GM19452 (cell line): Measurements from ENCODE around the gene CPNE5.

Source experiments
- ATAC-seq: cut with Tn5 transposase; IDR thresholded peaks from one replicate; pipeline ENCODE4 v1.9.1; 2021; ENCODE audit not compliant: unreplicated experiment

CPNE5 gene

DNA sequence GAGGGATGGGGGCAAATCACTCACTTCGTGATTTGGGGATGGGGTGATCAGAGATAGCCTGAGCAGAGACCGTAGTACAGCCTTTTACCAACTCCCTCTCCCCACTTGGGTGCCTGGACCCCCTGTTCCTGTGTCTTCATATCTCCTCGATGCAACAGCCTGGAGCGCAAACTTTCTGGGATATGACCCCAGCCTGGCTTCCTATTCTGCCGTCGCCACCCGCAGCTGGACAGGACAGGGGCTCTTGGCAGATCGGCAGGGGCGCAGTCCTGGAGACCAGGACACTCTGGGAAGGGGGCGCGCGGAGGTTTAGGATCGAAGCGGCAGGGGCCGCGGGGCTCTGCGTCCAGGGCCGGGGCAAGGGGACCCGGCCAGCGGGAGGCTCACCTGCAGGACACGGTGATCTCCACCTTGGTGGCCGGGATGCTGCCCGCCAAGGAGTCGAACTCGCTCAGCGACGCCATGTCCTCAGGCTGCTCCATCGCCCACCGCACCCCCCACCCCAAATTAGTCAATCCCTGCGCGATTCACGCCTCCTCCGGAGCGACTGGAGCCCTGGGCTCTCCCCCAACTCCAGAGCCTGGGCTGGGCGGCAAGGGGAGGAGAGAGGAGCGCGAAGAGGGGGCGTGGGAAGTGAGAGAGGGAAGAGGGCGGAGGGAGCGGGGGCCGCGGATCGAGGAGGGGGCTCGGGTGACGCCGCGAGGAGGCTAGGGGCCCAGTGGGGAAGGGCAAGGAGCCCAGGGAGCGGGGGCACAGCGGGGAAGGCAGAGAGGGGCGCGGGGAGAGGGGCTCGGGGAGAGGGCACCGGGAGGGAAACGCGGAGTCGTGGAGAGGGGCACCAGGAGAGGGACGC lies at the start of gene CPNE5:
CPNE5 (minus strand) TSS at position 549 of the 853 bp plus-strand sequence; CDS start at position 482, 67 bp downstream.
- ATAC-seq: no peak

DNA sequence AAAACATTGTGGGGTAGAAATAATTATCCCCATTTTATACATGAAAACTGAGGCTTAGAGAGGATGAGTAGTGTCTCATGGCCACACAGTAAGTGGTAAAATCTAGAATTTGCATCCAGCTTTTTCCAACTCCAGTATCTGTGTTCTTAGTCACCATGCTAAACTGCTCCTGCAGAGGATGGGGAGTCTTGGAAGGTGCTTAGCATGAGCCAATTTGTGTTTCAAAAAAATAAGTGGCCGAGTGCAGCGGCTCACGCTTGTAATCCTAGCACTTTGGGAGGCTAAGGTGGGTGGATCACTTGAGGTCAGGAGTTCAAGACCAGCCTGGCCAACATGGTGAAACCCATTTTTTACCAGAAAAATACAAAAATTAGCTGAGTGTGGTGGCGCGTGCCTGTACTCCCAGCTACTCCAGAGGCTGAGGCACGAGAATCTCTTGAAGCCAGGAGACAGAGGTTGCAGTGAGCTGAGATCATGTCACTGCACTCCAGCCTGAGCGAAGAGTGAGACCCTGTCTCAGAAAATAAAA lies 48.9 kb upstream of the CPNE5 start:
- no peak for ATAC-seq

DNA sequence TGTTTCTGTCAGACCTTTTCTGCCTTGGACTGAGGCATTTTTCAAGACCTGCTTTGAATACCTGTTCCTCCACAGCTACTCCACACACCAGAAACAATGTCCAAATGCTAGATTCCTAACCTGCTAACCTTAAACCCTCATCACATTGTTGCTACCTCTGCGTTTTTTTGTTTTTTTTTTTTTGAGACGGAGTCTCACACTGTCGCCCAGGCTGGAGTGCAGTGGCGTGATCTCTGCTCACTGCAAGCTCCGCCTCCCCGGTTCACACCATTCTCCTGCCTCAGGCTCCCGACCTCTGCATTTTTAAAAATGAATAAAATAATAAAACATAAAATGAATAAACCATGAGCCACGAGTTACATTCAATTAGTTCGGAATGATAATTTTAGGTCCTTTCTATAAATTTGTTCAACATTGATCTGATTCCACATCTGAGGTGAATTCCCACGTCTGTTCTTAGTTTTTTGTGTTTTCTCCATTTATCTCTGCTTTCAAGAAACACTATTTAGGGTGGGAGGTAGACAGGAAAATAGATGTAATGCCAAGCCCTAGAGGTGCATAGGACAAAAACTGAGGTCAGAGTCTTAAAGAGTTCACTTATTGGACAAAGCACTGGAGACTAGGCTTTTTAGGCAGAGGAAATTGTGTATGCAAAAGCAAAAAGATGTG lies 47.8 kb upstream of the CPNE5 start:
- no peak for ATAC-seq

- ATAC-seq: peak; percentile 89
Observed at GRCh38 chr6:36885461-36886401, 46.5 kb upstream of the CPNE5 start, which contains the start of gene C6orf89. C6orf89 (plus strand) TSS chr6:36885952; CDS start chr6:36899445, 13,493 bp downstream.

DNA sequence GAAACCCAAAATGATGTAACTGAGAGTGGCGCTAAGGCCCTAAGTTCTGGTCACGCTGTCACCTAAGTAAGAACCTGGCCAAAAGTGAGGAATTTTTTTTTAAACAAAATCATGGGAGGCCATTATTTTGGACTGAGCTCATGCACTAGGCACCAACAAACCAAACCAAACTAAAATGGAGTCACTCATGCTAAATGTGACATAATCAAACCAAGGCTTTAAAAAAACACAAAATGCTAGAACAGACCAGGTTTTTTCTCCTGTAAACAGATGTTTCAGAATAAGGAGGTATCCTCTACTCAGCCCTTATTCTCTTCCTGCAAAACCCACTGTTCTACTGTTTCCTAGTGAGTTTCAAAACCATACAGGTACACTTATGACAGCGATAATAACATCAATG lies 45.4 kb upstream of the CPNE5 start:
- no peak for ATAC-seq

GRCh38 chr6:36875250-36875633 lies 36.0 kb upstream of the CPNE5 start:
- no peak for ATAC-seq

DNA sequence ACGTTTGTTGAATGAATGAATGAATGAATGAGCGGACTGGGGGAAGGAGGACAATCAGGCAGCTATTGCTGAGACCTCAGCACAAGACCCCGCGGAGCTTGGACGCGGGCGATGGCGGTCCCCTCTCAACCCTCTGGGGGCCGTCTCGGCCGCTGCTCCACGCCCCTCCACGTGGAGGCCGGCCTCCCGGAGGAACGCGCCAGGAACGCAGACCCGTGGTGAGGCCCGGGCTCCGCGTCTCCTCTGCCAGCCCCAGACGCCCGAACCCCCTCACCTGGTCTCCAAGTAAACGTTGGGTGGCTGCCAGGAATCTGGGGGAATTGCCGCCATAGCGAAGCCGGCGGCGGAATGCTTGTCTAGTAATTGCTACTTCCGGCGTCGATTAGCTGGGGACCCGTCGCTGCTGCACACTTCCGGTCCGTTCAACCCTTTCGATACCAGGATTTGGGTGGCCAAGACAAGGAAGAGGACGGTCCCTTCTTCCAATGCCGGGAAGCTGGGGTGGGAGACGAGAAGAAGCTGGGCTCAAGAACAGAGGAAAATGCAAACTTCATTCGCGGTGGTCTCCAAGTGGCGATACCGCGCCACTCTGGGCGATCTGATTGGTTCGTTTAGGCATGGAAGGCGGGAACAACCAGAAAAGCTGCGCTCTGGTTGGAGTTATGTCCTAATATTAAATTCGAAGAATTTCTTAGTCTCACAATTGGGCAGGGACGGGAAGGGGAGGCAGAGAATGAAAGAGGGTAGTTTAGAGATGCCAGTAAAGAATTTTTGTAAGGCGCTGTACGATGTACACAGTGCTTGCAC lies 35.4 kb upstream of the CPNE5 start, which contains the start of gene PPIL1:
PPIL1 (minus strand) TSS at position 361 of the 807 bp plus-strand sequence; CDS start at position 330, 31 bp downstream.
- ATAC-seq: peak; percentile 75

GRCh38 chr6:36873612-36874442 lies 34.6 kb upstream of the CPNE5 start:
- ATAC-seq: no peak

- no peak for ATAC-seq
Observed at GRCh38 chr6:36873115-36873514, 33.9 kb upstream of the CPNE5 start.

- no peak for ATAC-seq
Observed at GRCh38 chr6:36871686-36872085, 32.4 kb upstream of the CPNE5 start.

- no peak for ATAC-seq
Observed at GRCh38 chr6:36867471-36868224, 28.4 kb upstream of the CPNE5 start.

GRCh38 chr6:36865835-36866234 lies 26.6 kb upstream of the CPNE5 start:
- ATAC-seq: no peak

DNA sequence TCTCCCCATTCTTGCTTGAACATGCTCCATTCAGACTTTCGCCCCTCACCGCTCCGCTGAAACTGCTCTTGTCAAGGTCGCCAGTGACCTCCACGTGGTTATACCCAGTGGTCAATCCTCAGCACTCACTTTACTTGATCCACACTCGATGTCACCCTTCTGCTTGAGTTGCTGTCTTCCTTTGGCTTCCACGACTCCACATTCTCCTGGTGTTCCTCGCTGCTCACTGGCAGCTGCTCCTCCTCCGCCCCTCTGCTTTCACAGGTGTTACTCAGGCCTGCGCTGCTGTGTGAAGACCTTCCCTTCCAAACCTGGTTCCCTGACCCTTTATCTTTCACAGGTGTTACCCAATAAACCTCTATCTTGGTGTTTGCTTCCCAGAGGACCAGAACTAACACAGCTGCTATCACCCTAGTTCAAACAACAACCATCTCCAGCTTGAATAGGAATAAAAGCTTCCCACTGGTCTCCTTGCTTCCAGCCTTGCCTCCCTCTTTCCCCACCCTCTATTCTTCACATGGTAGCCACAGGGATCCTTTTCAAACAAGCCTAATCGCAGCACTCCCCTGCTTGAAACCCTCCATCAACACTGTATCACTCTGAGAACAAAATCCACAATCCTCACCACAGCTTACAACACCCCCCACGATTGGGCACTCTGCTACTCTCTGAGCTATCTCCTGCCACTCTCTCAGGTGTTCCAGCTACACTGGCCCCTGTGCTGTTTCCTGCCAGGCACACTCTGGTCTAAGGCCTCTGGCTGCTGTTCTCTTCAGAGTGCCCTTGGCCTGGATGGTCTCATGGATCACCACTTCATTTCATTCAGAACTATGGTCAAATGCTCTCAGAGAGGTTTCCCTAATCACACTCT lies 24.7 kb upstream of the CPNE5 start:
- ATAC-seq: no peak

DNA sequence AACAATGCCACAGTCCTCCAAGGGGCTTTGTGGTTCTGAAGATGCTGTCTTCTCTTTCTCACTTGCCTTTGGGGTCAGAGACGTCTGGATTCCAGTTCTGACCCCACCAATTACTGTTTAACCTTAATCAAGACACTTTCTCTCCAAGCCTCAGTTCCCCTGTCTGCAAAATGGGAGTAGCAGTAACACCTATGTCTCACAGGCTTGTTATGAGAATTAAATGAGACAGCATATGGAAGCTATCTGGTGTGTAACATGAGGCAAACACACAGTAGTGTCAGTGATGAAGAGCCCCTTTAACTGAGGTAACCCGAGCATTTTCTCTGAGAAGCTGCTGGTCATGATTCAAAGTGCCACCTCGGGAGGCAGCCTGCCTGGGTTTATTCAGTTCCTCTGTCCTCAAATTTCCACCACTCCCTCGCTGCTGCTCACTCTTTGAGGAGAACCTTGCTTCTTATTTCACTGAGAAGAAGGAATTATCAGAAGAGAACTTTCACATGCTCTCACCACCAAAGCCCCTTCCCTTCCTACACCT lies 23.7 kb upstream of the CPNE5 start:
- ATAC-seq: no peak

GRCh38 chr6:36862164-36862847 lies 23.1 kb upstream of the CPNE5 start:
- no peak for ATAC-seq

- no peak for ATAC-seq
Observed at GRCh38 chr6:36860126-36860525, 20.9 kb upstream of the CPNE5 start.
